GM23338 (cell line): ENCODE measurements around the gene NDC1. TPM values are rescaled to one million over a fixed set of nuclear protein-coding genes. Genes with fewer than 3 reads are reported as not detected.

Experiments
- ATAC-seq: fragments of 200-7000 bp; cut with Tn5 transposase; 3 replicates; pipeline ENCODE4 v1.9.1; 2020
- DNase-seq: peaks from one replicate; pipeline ENCODE4 v3.0.0-alpha.2; 2015; ENCODE audit warnings: low spot score
- H2AFZ ChIP-seq: fragments of 200-600 bp; sonication (generic); 2 replicates; pipeline ENCODE4 v1.8.0; 2016; ENCODE audit warnings: antibody characterized with exemption, mild to moderate bottlenecking, moderate library complexity
- H3F3A ChIP-seq: fragments of 200-600 bp; sonication (generic); replicated peaks from 2 replicates; pipeline ENCODE4 v1.8.0; 2017; ENCODE audit warnings: antibody characterized with exemption, mixed run types, low read depth
- H3K27ac ChIP-seq: fragments of 200-600 bp; sonication (generic); 2 replicates; pipeline ENCODE4 v1.6.1; 2016; ENCODE audit warnings: low read depth
- H3K27me3 ChIP-seq: fragments of 200-600 bp; sonication (generic); 2 replicates; pipeline ENCODE4 v1.8.0; 2016; ENCODE audit warnings: mild to moderate bottlenecking, mixed run types, moderate library complexity; ENCODE audit not compliant: insufficient read depth
- H3K36me3 ChIP-seq: fragments of 200-600 bp; sonication (generic); 2 replicates; pipeline ENCODE4 v1.8.0; 2016; ENCODE audit warnings: mild to moderate bottlenecking; ENCODE audit not compliant: insufficient read depth
- H3K4me1 ChIP-seq: fragments of 200-600 bp; sonication (generic); 2 replicates; pipeline ENCODE4 v1.8.0; 2016; ENCODE audit warnings: mild to moderate bottlenecking, moderate library complexity; ENCODE audit not compliant: insufficient read depth
- H3K4me2 ChIP-seq: fragments of 200-600 bp; sonication (generic); 2 replicates; pipeline ENCODE4 v1.7.1; 2017; ENCODE audit warnings: mixed run types
- H3K4me3 ChIP-seq: fragments of 200-600 bp; sonication (generic); 2 replicates; pipeline ENCODE4 v1.6.1; 2016; ENCODE audit warnings: mixed run types
- H3K79me2 ChIP-seq: fragments of 200-600 bp; sonication (generic); replicated peaks from 2 replicates; pipeline ENCODE4 v1.8.0; 2017; ENCODE audit warnings: mild to moderate bottlenecking; ENCODE audit not compliant: insufficient read depth
- H3K9me2 ChIP-seq: fragments of 200-600 bp; sonication (generic); 2 replicates; pipeline ENCODE4 v1.8.0; 2017; ENCODE audit not compliant: insufficient read depth
- H4K20me1 ChIP-seq: fragments of 200-600 bp; sonication (generic); replicated peaks from 2 replicates; pipeline ENCODE4 v1.8.0; 2017; ENCODE audit warnings: mild to moderate bottlenecking; ENCODE audit not compliant: insufficient read depth
- H3K27ac Mint-ChIP-seq: 2 replicates; pipeline ENCODE4 v1.8.0; 2020; ENCODE audit warnings: inconsistent platforms, mild to moderate bottlenecking, moderate library complexity, mixed read lengths
- H3K27me3 Mint-ChIP-seq: 3 replicates; pipeline ENCODE4 v1.8.0; 2022; ENCODE audit warnings: low read depth, mild to moderate bottlenecking, moderate library complexity, mixed read lengths, inconsistent platforms; ENCODE audit not compliant: insufficient read depth, poor library complexity
- H3K36me3 Mint-ChIP-seq: 3 replicates; pipeline ENCODE4 v1.8.0; 2021; ENCODE audit warnings: low read depth, mild to moderate bottlenecking, inconsistent platforms, moderate library complexity, mixed read lengths
- H3K4me1 Mint-ChIP-seq: 3 replicates; pipeline ENCODE4 v1.8.0; 2020; ENCODE audit warnings: mild to moderate bottlenecking, inconsistent platforms, mixed read lengths
- H3K4me3 Mint-ChIP-seq: 3 replicates; pipeline ENCODE4 v1.8.0; 2021; ENCODE audit warnings: moderate library complexity, mild to moderate bottlenecking, inconsistent platforms, mixed read lengths
- H3K9me3 Mint-ChIP-seq: 3 replicates; pipeline ENCODE4 v1.8.0; 2020; ENCODE audit warnings: moderate library complexity, mild to moderate bottlenecking, inconsistent platforms, mixed read lengths
- CREB1 ChIP-seq: fragments of 250-450 bp; sonication (Bioruptor Pico); IDR thresholded peaks from 2 replicates; pipeline ENCODE4 v1.5.0; 2020; ENCODE audit warnings: low read depth, mild to moderate bottlenecking, moderate library complexity
- EZH2 ChIP-seq: fragments of 200-600 bp; sonication (generic); IDR thresholded peaks from one replicate; pipeline ENCODE4 v1.8.0; 2017; ENCODE audit warnings: antibody characterized with exemption, mild to moderate bottlenecking, low read depth; ENCODE audit not compliant: unreplicated experiment
- EZH2phosphoT487 ChIP-seq: fragments of 200-600 bp; sonication (generic); IDR thresholded peaks from one replicate; pipeline ENCODE4 v1.8.1; 2018; ENCODE audit warnings: antibody characterized with exemption; ENCODE audit not compliant: unreplicated experiment
- JUNB ChIP-seq: IDR thresholded peaks from one replicate; pipeline ENCODE4 v1.6.1; 2016; ENCODE audit warnings: antibody characterized with exemption; ENCODE audit not compliant: unreplicated experiment
- NANOG ChIP-seq: IDR thresholded peaks from 2 replicates; pipeline ENCODE4 v1.6.1; 2016; ENCODE audit warnings: antibody characterized with exemption, borderline replicate concordance
- POLR2AphosphoS5 ChIP-seq: IDR thresholded peaks from 2 replicates; pipeline ENCODE4 v1.6.1; 2016; ENCODE audit warnings: antibody characterized with exemption, low read depth
- STAT1 ChIP-seq: IDR thresholded peaks from one replicate; pipeline ENCODE4 v1.6.1; 2016; ENCODE audit warnings: antibody characterized with exemption; ENCODE audit not compliant: unreplicated experiment
- ZNF114 ChIP-seq: fragments of 250-450 bp; sonication (Bioruptor Pico); IDR thresholded peaks from 2 replicates; pipeline ENCODE4 v1.5.0; 2020; ENCODE audit warnings: mild to moderate bottlenecking, moderate library complexity
- polyA plus RNA-seq: library from polyadenylated mRNA; unstranded; fragments of >200 nt; fragmentation: Nextera tagmentation; extraction: Ambion mirVana; gene quantifications from 2 replicates; pipeline ENCODE4 v1.2.1, GENCODE V29; 2016
- total RNA-seq: library from RNA; depleted of rRNA; stranded (reverse); fragments of >200 nt; shearing (Covaris generic); gene quantifications from 2 replicates; pipeline ENCODE4 v1.2.3, GENCODE V29; 2014
- TF ChIP-seq, protein P1 (sequence below): fragments of 250-450 bp; sonication (Bioruptor Pico); IDR thresholded peaks from 2 replicates; pipeline ENCODE4 v1.5.0; 2020; ENCODE audit warnings: mild to moderate bottlenecking, moderate library complexity
- TF ChIP-seq, protein P2 (sequence below), 2 experiments: fragments of 200-600 bp in 1 of 2; sonication (generic) in 1 of 2; conservative IDR thresholded peaks; 2 replicates each; pipeline versions ENCODE4 v1.5.1 to v1.6.1; 2016 to 2017; ENCODE audit warnings: antibody characterized with exemption in 2 of 2, low read depth in 2 of 2, mild to moderate bottlenecking in 2 of 2, moderate library complexity in 1 of 2
- TF ChIP-seq, protein P3 (sequence below): IDR thresholded peaks from 2 replicates; pipeline ENCODE4 v1.6.1; 2016; ENCODE audit warnings: antibody characterized with exemption

The NDC1 gene
- total and polyA plus RNA-seq, 2 experiments from 2014 or later: 19.8 to 100 TPM

DNA sequence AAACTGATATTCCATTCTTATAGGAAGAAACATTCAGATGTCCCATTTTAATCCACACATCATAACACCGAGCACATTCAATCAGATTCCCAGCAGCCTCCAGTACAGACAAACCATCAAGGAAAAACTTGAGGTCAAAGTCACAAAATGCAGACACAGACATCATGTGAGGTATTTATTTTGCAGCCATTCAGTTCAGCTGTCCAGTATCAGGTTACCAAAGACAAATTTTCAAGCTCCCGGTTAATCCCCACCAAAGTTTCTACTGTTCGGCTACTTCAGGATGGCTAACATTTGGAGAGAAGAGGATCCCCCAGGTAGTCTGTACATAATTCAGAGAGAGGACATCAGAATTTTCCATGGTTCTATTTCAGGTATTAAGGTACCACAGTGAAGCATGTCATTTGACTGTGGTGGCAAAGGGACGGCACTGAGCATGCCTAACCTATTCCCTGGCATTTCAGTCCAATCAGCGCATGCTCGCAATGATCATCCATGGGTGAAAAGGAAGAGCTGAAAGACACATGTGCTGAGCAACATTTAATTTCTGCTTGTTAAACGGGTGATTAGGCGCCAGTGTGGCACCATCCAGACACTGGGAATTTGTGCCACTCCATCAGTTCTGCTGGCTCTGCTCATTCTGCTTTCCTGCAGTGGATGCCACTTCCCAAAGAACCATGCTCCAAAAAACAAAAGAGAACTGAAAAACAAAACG lies 13.6 kb upstream of the NDC1 start:
- H3K4me1 ChIP-seq: no peaks in the 10 kb centered on the region
- no peak for ATAC-seq
- H3K27me3 Mint-ChIP-seq: no peaks in the 10 kb centered on the region
- no peak overlapping the region for H3K4me2 ChIP-seq
- H3K4me3 ChIP-seq: no peak overlapping the region
- H3K36me3 ChIP-seq: no peaks in the 10 kb centered on the region
- H3K27ac Mint-ChIP-seq: no peak overlapping the region
- no peaks in the 10 kb centered on the region for H3K4me1 Mint-ChIP-seq
- H4K20me1 ChIP-seq: no peaks in the 10 kb centered on the region; the same call in 1 of the 2 replicates
- H3K27me3 ChIP-seq: no peaks in the 10 kb centered on the region
- DNase-seq: no peak
- TF ChIP-seq POLR2AphosphoS5: no peak
- TF ChIP-seq JUNB: no peak
- TF ChIP-seq, protein P1, sequence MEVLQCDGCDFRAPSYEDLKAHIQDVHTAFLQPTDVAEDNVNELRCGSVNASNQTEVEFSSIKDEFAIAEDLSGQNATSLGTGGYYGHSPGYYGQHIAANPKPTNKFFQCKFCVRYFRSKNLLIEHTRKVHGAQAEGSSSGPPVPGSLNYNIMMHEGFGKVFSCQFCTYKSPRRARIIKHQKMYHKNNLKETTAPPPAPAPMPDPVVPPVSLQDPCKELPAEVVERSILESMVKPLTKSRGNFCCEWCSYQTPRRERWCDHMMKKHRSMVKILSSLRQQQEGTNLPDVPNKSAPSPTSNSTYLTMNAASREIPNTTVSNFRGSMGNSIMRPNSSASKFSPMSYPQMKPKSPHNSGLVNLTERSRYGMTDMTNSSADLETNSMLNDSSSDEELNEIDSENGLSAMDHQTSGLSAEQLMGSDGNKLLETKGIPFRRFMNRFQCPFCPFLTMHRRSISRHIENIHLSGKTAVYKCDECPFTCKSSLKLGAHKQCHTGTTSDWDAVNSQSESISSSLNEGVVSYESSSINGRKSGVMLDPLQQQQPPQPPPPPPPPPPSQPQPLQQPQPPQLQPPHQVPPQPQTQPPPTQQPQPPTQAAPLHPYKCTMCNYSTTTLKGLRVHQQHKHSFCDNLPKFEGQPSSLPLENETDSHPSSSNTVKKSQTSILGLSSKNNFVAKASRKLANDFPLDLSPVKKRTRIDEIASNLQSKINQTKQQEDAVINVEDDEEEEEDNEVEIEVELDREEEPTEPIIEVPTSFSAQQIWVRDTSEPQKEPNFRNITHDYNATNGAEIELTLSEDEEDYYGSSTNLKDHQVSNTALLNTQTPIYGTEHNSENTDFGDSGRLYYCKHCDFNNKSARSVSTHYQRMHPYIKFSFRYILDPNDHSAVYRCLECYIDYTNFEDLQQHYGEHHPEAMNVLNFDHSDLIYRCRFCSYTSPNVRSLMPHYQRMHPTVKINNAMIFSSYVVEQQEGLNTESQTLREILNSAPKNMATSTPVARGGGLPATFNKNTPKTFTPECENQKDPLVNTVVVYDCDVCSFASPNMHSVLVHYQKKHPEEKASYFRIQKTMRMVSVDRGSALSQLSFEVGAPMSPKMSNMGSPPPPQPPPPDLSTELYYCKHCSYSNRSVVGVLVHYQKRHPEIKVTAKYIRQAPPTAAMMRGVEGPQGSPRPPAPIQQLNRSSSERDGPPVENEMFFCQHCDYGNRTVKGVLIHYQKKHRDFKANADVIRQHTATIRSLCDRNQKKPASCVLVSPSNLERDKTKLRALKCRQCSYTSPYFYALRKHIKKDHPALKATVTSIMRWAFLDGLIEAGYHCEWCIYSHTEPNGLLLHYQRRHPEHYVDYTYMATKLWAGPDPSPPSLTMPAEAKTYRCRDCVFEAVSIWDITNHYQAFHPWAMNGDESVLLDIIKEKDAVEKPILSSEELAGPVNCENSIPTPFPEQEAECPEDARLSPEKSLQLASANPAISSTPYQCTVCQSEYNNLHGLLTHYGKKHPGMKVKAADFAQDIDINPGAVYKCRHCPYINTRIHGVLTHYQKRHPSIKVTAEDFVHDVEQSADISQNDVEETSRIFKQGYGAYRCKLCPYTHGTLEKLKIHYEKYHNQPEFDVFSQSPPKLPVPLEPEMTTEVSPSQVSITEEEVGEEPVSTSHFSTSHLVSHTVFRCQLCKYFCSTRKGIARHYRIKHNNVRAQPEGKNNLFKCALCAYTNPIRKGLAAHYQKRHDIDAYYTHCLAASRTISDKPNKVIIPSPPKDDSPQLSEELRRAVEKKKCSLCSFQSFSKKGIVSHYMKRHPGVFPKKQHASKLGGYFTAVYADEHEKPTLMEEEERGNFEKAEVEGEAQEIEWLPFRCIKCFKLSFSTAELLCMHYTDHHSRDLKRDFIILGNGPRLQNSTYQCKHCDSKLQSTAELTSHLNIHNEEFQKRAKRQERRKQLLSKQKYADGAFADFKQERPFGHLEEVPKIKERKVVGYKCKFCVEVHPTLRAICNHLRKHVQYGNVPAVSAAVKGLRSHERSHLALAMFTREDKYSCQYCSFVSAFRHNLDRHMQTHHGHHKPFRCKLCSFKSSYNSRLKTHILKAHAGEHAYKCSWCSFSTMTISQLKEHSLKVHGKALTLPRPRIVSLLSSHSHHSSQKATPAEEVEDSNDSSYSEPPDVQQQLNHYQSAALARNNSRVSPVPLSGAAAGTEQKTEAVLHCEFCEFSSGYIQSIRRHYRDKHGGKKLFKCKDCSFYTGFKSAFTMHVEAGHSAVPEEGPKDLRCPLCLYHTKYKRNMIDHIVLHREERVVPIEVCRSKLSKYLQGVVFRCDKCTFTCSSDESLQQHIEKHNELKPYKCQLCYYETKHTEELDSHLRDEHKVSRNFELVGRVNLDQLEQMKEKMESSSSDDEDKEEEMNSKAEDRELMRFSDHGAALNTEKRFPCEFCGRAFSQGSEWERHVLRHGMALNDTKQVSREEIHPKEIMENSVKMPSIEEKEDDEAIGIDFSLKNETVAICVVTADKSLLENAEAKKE: no peak
- TF ChIP-seq EZH2phosphoT487: no peak
- no peak overlapping the region for H3K27ac ChIP-seq
- no peak overlapping the region for H2AFZ ChIP-seq
- H3K9me3 Mint-ChIP-seq: no peaks in the 10 kb centered on the region
- peaks cover 13% of the 10 kb centered on the region for H3K36me3 Mint-ChIP-seq
- no peak overlapping the region for H3K4me3 Mint-ChIP-seq
- H3F3A ChIP-seq: no peaks in the 10 kb centered on the region
- no peaks in the 10 kb centered on the region for H3K9me2 ChIP-seq
- H3K79me2 ChIP-seq: no peaks in the 10 kb centered on the region

DNA sequence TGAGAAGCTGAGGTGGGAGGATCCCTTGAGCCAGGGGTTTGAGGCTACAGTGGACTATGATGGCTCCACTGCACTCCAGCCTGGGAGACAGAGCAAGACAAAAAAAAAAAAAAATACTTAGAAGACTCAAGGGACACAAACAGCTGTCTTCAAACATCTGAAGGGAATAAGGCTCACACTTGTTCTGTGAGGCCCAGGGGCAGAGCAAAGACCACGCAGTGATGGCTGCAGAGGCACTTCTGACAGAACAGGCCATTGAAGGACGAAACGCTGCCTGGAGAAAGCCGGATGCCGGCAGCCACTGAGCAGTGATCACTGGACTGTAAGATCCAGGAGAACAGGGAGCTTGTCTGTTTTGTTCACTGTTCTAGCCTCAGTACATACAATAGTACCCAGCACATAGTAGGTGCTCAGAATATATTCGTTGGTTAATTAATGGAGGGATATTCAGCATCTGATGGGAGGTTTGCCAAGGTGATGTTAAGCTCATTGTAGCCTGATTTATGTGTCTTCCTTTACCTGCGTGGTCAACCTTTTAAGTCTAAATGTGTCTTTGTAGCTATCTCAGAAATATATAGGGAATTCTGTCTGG lies 12.1 kb upstream of the NDC1 start:
- H3K27ac ChIP-seq: no peak overlapping the region
- DNase-seq (no peak), ATAC-seq (no peak)
- H3K4me3 ChIP-seq: no peak overlapping the region
- H3F3A ChIP-seq: no peaks in the 10 kb centered on the region
- H3K79me2 ChIP-seq: no peaks in the 10 kb centered on the region
- no peaks in the 10 kb centered on the region for H3K9me2 ChIP-seq
- H3K4me1 Mint-ChIP-seq: no peaks in the 10 kb centered on the region
- no peak overlapping the region for H3K27ac Mint-ChIP-seq
- H3K27me3 Mint-ChIP-seq: no peaks in the 10 kb centered on the region
- H3K36me3 Mint-ChIP-seq: peaks cover 13% of the 10 kb centered on the region
- H3K9me3 Mint-ChIP-seq: no peaks in the 10 kb centered on the region
- no peaks in the 10 kb centered on the region; the same call in 1 of the 2 replicates for H4K20me1 ChIP-seq
- no peaks in the 10 kb centered on the region for H3K27me3 ChIP-seq
- H3K36me3 ChIP-seq: no peaks in the 10 kb centered on the region
- no peaks in the 10 kb centered on the region for H3K4me1 ChIP-seq
- no peak overlapping the region for H2AFZ ChIP-seq
- H3K4me3 Mint-ChIP-seq: no peak overlapping the region
- H3K4me2 ChIP-seq: no peak overlapping the region
- no peak for TF ChIP-seq STAT1
- TF ChIP-seq EZH2: no peak
- TF ChIP-seq, protein P2, sequence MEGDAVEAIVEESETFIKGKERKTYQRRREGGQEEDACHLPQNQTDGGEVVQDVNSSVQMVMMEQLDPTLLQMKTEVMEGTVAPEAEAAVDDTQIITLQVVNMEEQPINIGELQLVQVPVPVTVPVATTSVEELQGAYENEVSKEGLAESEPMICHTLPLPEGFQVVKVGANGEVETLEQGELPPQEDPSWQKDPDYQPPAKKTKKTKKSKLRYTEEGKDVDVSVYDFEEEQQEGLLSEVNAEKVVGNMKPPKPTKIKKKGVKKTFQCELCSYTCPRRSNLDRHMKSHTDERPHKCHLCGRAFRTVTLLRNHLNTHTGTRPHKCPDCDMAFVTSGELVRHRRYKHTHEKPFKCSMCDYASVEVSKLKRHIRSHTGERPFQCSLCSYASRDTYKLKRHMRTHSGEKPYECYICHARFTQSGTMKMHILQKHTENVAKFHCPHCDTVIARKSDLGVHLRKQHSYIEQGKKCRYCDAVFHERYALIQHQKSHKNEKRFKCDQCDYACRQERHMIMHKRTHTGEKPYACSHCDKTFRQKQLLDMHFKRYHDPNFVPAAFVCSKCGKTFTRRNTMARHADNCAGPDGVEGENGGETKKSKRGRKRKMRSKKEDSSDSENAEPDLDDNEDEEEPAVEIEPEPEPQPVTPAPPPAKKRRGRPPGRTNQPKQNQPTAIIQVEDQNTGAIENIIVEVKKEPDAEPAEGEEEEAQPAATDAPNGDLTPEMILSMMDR (conservative IDR thresholded peaks at IDR 0.05; ENCODE audit: low read depth in 2 of 2): no peak
- no peak for TF ChIP-seq ZNF114 (CRISPR knock-in tag)
- TF ChIP-seq EZH2phosphoT487: no peak
- TF ChIP-seq NANOG: no peak
- no peak for TF ChIP-seq CREB1 (CRISPR knock-in tag)
- TF ChIP-seq POLR2AphosphoS5: no peak
- TF ChIP-seq, protein P3, sequence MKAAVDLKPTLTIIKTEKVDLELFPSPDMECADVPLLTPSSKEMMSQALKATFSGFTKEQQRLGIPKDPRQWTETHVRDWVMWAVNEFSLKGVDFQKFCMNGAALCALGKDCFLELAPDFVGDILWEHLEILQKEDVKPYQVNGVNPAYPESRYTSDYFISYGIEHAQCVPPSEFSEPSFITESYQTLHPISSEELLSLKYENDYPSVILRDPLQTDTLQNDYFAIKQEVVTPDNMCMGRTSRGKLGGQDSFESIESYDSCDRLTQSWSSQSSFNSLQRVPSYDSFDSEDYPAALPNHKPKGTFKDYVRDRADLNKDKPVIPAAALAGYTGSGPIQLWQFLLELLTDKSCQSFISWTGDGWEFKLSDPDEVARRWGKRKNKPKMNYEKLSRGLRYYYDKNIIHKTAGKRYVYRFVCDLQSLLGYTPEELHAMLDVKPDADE: no peak
